Uterus (tissue), 4 donors: ENCODE results near the gene SV2B. TPM values are rescaled to one million over a fixed set of nuclear protein-coding genes. Genes with fewer than 3 reads are reported as not detected.

Source experiments
- DNase-seq, 2 donors: peaks; one replicate each; pipeline ENCODE4 v3.0.0-alpha.2; 2019 to 2020
- H3K27ac ChIP-seq, 2 donors: fragments of 200-600 bp; sonication (generic); 1 replicate in 1 of 2; 2 replicates in 1 of 2; pipeline ENCODE4 v1.5.1; 2016 to 2018
- H3K27me3 ChIP-seq, 2 donors: fragments of 200-600 bp; sonication (generic); one replicate each; pipeline ENCODE4 v1.5.1; 2018 to 2019; ENCODE audit warnings: control low read depth in 1 of 2
- H3K36me3 ChIP-seq, 2 donors: fragments of 200-600 bp; sonication (generic); one replicate each; pipeline ENCODE4 v1.5.1; 2019; ENCODE audit warnings: control low read depth in 1 of 2
- H3K4me1 ChIP-seq, 2 donors: fragments of 200-600 bp; sonication (generic); one replicate each; pipeline ENCODE4 v1.5.1; 2018 to 2019; ENCODE audit warnings: control low read depth in 1 of 2
- H3K4me3 ChIP-seq, 2 donors: fragments of 200-600 bp; sonication (generic); 1 replicate in 1 of 2; 2 replicates in 1 of 2; pipeline ENCODE4 v1.5.1; 2018 to 2019; ENCODE audit warnings: mild to moderate bottlenecking in 1 of 2
- H3K9me3 ChIP-seq, 2 donors: fragments of 200-600 bp; sonication (generic); one replicate each; pipeline ENCODE4 v1.5.1; 2019; ENCODE audit warnings: control low read depth in 1 of 2
- POLR2A ChIP-seq, 2 donors: fragments of 450-650 bp; IDR thresholded peaks; one replicate each; pipeline ENCODE4 v1.6.1; 2016; ENCODE audit warnings: antibody characterized with exemption in 2 of 2, mild to moderate bottlenecking in 1 of 2, moderate library complexity in 1 of 2
- intact Hi-C: fragments of 100-400 bp; cut with DNase I; formaldehyde crosslinking; loops from one replicate; pipeline ENCODE4 v1.15.1; 2023; ENCODE audit warnings: low total_unique reads
- total RNA-seq, 4 donors: library from RNA; depleted of rRNA in 3 of 4; stranded (reverse); fragments of >200 nt in 3 of 4; gene quantifications; one replicate each; pipeline versions ENCODE4 v1.1.0 to v1.2.4, GENCODE V29; 2014 to 2023
- TF ChIP-seq, protein P1 (sequence below), 4 experiments: fragments of 200-600 bp in 2 of 4; fragments of 450-650 bp in 2 of 4; sonication (generic) in 2 of 4; IDR thresholded peaks; one replicate each; pipeline ENCODE4 v1.5.1; 2016 to 2019; ENCODE audit warnings: antibody characterized with exemption in 4 of 4, mild to moderate bottlenecking in 2 of 4, moderate library complexity in 1 of 4
- donor health status: DM: yes; HTN: yes; CAD: no.

Gene SV2B
- total RNA-seq, 4 donors from 2014 or later: 0.26 to 1.1 (median 0.87) TPM

DNA sequence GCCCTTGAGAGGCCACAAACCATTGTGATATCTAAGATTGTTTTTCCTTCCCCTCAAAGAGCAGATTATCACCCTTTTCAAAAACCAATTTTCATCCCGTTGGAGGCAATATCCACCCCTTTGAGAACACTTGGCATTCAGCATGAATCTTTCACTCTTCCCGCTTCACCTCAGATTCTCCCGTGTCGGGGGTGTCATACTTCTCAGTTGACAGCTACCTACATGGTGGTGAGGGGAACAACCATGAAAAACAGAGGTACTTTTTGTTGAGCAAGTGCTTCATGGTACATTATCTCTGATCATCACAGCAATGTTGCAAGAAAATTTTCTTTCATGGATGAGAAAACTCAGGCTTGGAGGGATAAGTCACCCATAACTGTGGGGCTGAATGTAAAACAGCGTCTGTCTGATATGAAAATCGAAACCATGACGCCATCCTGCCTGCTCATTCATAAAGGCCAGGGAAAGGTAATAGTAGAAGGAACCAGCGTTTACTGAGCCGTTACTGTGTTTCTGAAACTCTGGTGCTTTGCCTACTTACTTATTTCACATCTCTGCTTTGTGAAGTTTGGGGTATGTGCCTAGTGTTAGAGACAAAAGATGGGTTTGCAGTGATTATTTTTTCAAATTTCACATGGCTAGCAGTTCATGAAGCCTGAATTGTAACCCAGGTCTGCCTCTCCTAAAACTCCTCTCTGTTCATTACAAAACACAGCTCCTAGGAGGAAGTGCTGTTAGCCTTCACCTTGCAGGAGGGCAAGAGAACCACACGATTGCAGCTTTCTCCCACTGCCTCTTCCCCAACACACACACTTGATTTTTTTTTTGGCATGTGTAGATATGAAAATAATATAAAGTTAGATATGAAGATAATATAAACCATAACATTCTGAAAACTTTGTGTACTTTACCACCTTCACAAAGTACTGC is 35.4 kb downstream of the SV2B start:
- no peaks in the 10 kb centered on the region for H3K9me3 ChIP-seq
- intact Hi-C loops: no loop called here
- no peak overlapping the region for H3K27ac ChIP-seq
- H3K4me1 ChIP-seq: no peaks in the 10 kb centered on the region
- no peak for DNase-seq
- H3K27me3 ChIP-seq: no peaks in the 10 kb centered on the region
- TF ChIP-seq, protein P1, sequence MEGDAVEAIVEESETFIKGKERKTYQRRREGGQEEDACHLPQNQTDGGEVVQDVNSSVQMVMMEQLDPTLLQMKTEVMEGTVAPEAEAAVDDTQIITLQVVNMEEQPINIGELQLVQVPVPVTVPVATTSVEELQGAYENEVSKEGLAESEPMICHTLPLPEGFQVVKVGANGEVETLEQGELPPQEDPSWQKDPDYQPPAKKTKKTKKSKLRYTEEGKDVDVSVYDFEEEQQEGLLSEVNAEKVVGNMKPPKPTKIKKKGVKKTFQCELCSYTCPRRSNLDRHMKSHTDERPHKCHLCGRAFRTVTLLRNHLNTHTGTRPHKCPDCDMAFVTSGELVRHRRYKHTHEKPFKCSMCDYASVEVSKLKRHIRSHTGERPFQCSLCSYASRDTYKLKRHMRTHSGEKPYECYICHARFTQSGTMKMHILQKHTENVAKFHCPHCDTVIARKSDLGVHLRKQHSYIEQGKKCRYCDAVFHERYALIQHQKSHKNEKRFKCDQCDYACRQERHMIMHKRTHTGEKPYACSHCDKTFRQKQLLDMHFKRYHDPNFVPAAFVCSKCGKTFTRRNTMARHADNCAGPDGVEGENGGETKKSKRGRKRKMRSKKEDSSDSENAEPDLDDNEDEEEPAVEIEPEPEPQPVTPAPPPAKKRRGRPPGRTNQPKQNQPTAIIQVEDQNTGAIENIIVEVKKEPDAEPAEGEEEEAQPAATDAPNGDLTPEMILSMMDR (IDR thresholded peaks at IDR 0.05): no peak
- no peak for TF ChIP-seq POLR2A (IDR thresholded peaks at IDR 0.05)
- no peaks in the 10 kb centered on the region for H3K36me3 ChIP-seq
- H3K4me3 ChIP-seq: no peak overlapping the region

- H3K4me3 ChIP-seq: no peak overlapping the region
- no peaks in the 10 kb centered on the region for H3K9me3 ChIP-seq
- H3K27ac ChIP-seq: no peak overlapping the region
- no peak for DNase-seq
- TF ChIP-seq POLR2A (IDR thresholded peaks at IDR 0.05): no peak
- TF ChIP-seq, protein P1 (IDR thresholded peaks at IDR 0.05): no peak
- H3K36me3 ChIP-seq: no peaks in the 10 kb centered on the region
- intact Hi-C loops: no loop called here
- no peaks in the 10 kb centered on the region for H3K27me3 ChIP-seq
- H3K4me1 ChIP-seq: no peaks in the 10 kb centered on the region
Observed at GRCh38 chr15:91136386-91136923, 36.4 kb downstream of the SV2B start.

GRCh38 chr15:91140601-91141000 is 40.5 kb downstream of the SV2B start:
- no peaks in the 10 kb centered on the region for H3K36me3 ChIP-seq
- no peaks in the 10 kb centered on the region for H3K27me3 ChIP-seq
- intact Hi-C loops: no loop called here
- no peak overlapping the region for H3K4me3 ChIP-seq
- no peak overlapping the region for H3K27ac ChIP-seq
- no peaks in the 10 kb centered on the region for H3K9me3 ChIP-seq
- no peak for TF ChIP-seq POLR2A (IDR thresholded peaks at IDR 0.05)
- TF ChIP-seq, protein P1 (IDR thresholded peaks at IDR 0.05): no peak
- no peaks in the 10 kb centered on the region for H3K4me1 ChIP-seq
- DNase-seq: no peak

DNA sequence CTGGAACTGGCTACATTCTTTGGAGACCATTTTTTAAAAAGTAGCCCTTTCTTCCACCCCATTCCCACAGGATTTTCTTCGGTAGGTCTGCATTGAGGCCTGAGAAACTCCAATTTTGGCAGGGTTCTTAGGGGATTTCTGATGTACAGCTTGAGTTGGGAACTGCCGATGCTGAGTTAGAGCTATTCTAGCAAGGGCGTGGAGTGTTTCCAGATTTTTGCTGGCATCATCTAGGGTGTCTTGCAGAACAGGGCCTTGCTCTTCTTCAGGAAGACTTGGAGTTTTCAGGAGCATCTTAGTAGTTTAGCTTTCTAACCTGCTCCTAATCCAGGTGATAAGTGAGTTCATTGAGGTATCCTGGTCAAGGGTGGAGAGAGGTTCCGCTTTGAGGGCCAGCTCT is 41.0 kb downstream of the SV2B start:
- no peak for DNase-seq
- H3K4me1 ChIP-seq: no peaks in the 10 kb centered on the region
- H3K27me3 ChIP-seq: no peaks in the 10 kb centered on the region
- no peaks in the 10 kb centered on the region for H3K9me3 ChIP-seq
- no peaks in the 10 kb centered on the region for H3K36me3 ChIP-seq
- no peak for TF ChIP-seq POLR2A (IDR thresholded peaks at IDR 0.05)
- TF ChIP-seq, protein P1 (IDR thresholded peaks at IDR 0.05): no peak
- H3K27ac ChIP-seq: no peak overlapping the region
- intact Hi-C loops: no loop called here
- H3K4me3 ChIP-seq: no peak overlapping the region

GRCh38 chr15:91142106-91142744 is 42.2 kb downstream of the SV2B start:
- H3K27ac ChIP-seq: no peak overlapping the region
- DNase-seq: no peak
- no peaks in the 10 kb centered on the region for H3K36me3 ChIP-seq

More at GRCh38 chr15:91142106-91142744, 42.2 kb downstream of the SV2B start:
- Histone ChIP-seq H3K4me1 (no peaks in the 10 kb centered on the region), H3K27me3 (no peaks in the 10 kb centered on the region), H3K4me3 (no peak overlapping the region), H3K9me3 (no peaks in the 10 kb centered on the region)
- intact Hi-C loops: no loop called here
- TF ChIP-seq, protein P1 (IDR thresholded peaks at IDR 0.05): no peak
- TF ChIP-seq POLR2A (IDR thresholded peaks at IDR 0.05): no peak
